ENCODE measurements around the gene RGS10.

The RGS10 gene

DNA sequence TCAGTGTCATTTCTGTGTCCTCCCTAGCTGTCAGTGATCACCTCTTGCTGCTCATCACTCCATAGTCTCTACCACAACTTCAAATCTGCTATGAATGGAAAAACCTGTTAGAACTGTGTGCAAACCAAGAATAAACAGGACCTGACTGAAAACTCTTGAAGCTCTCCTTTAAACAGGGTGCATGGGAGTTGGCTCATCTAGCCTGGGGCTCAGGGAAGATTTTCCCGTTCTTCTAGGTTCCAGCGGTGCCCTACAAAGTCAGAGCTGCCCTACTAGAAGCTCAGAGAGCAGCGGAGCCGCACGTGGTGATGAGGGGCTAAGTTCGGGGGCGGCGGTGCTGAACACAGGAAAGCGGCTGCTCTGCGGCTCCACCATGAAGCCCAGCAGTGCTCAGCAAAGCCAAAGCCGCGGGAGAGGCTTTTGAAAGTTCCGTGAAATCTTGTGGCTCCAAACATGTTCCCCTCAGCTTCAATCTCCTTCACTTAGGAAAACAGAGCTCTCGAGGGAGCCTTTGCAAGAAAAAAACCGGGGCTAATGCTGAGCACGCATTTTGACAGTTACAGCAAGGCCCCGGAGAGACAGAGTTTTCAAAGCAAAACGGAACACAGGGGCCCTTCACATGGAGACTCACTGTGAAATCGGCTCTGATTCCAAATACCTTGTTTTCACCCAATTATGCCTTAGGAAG, 30.5 kb downstream of the RGS10 start:
- H3K4me3 ChIP-seq (ENCODE audit: control insufficient read depth, low read depth, low read length), result no peak overlapping the region
- DNase-seq (ENCODE audit: low read depth), result no peak

DNA sequence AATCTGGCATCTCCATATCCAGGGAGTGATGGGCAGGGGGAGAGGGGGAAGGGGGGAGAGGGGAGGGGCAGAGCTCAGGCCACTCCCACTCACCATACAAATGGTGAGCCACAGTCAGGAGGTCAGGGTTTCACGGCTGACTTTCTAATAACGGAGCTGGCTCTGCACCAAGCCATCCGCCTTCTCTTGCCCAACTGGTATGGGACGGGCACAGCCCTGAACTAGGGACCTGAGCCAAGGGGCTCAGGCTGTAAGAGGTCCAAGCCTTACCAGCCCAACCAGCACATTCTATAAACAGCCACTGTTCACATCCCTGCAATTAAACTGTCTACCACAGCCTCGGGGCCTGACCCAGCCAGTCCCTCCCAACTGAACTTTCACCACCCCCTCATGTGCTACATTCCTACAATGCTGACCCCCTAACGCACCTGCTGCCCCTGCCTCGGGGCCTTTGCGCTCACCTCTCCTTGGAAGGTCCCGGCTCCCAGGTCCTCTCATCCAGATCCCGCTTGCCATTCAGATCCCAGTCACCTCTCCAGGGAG, 32.5 kb downstream of the RGS10 start:
- no peak for TF ChIP-seq CTCF (IDR thresholded peaks at IDR 0.05; ENCODE audit: control insufficient read depth, insufficient read depth, low read depth, low read length, missing control alignments)
- DNase-seq (ENCODE audit: low read depth), result no peak

More for the DNA sequence above, 30.5 kb downstream of the RGS10 start:
- no peak for TF ChIP-seq CTCF (IDR thresholded peaks at IDR 0.05; ENCODE audit: control insufficient read depth, insufficient read depth, low read depth, low read length, missing control alignments)

GRCh38 chr10:119507115-119507514, 35.4 kb downstream of the RGS10 start:
- no peak overlapping the region for H3K4me3 ChIP-seq (ENCODE audit: control insufficient read depth, low read depth, low read length)
- DNase-seq (ENCODE audit: low read depth), result no peak
- TF ChIP-seq CTCF (IDR thresholded peaks at IDR 0.05; ENCODE audit: control insufficient read depth, insufficient read depth, low read depth, low read length, missing control alignments), result no peak

More for the DNA sequence above, 32.5 kb downstream of the RGS10 start:
- no peak overlapping the region for H3K4me3 ChIP-seq (ENCODE audit: control insufficient read depth, low read depth, low read length)

GRCh38 chr10:119505588-119506315, 36.8 kb downstream of the RGS10 start:
- H3K4me3 ChIP-seq (ENCODE audit: control insufficient read depth, low read depth, low read length), result no peak overlapping the region
- DNase-seq (ENCODE audit: low read depth), result no peak
- no peak for TF ChIP-seq CTCF (IDR thresholded peaks at IDR 0.05; ENCODE audit: control insufficient read depth, insufficient read depth, low read depth, low read length, missing control alignments)

DNA sequence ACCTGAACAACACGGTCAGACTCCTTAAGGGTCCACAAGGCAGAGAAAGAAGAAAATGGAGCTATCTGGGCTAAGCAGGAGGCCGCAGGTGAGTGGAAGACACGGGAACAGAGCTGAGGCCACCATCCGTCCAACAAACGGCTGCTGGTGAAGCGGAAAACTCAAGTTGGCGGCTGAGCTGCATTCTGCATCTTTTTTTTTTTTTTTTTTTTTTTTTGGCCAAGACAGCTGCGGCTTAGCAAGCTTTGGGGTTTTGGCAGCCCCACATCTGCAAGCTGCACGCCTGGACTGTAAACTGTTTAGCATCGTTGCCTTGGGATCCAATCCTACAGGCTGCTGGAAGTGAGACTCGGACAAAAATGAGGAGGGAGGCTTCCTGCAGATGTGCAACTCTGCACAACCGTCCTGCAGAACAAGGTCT, 37.4 kb downstream of the RGS10 start:
- no peak for TF ChIP-seq CTCF (IDR thresholded peaks at IDR 0.05; ENCODE audit: control insufficient read depth, insufficient read depth, low read depth, low read length, missing control alignments)
- no peak for DNase-seq (ENCODE audit: low read depth)
- H3K4me3 ChIP-seq (ENCODE audit: control insufficient read depth, low read depth, low read length), result no peak overlapping the region

GRCh38 chr10:119504651-119505050, 37.9 kb downstream of the RGS10 start:
- no peak overlapping the region for H3K4me3 ChIP-seq (ENCODE audit: control insufficient read depth, low read depth, low read length)
- TF ChIP-seq CTCF (IDR thresholded peaks at IDR 0.05; ENCODE audit: control insufficient read depth, insufficient read depth, low read depth, low read length, missing control alignments), result no peak
- no peak for DNase-seq (ENCODE audit: low read depth)

Data from AG09309 (cell line).